GM19372 (cell line): ENCODE results near the gene TRAPPC14.
"Not testable (repeated sequence)": the region's sequence is repeated elsewhere in the genome, so short reads cannot be mapped to it uniquely, and the experiment has no call there.

ENCODE experiments used
- ATAC-seq: cut with Tn5 transposase; IDR thresholded peaks from one replicate; pipeline ENCODE4 v1.9.1; 2021; ENCODE audit warnings: mild to moderate bottlenecking, low read depth, moderate library complexity; ENCODE audit not compliant: unreplicated experiment

TRAPPC14 gene, protein sequence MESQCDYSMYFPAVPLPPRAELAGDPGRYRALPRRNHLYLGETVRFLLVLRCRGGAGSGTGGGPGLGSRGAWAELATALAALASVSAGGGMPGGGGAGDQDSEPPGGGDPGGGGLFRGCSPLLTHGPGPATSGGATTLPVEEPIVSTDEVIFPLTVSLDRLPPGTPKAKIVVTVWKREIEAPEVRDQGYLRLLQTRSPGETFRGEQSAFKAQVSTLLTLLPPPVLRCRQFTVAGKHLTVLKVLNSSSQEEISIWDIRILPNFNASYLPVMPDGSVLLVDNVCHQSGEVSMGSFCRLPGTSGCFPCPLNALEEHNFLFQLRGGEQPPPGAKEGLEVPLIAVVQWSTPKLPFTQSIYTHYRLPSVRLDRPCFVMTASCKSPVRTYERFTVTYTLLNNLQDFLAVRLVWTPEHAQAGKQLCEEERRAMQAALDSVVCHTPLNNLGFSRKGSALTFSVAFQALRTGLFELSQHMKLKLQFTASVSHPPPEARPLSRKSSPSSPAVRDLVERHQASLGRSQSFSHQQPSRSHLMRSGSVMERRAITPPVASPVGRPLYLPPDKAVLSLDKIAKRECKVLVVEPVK

DNA sequence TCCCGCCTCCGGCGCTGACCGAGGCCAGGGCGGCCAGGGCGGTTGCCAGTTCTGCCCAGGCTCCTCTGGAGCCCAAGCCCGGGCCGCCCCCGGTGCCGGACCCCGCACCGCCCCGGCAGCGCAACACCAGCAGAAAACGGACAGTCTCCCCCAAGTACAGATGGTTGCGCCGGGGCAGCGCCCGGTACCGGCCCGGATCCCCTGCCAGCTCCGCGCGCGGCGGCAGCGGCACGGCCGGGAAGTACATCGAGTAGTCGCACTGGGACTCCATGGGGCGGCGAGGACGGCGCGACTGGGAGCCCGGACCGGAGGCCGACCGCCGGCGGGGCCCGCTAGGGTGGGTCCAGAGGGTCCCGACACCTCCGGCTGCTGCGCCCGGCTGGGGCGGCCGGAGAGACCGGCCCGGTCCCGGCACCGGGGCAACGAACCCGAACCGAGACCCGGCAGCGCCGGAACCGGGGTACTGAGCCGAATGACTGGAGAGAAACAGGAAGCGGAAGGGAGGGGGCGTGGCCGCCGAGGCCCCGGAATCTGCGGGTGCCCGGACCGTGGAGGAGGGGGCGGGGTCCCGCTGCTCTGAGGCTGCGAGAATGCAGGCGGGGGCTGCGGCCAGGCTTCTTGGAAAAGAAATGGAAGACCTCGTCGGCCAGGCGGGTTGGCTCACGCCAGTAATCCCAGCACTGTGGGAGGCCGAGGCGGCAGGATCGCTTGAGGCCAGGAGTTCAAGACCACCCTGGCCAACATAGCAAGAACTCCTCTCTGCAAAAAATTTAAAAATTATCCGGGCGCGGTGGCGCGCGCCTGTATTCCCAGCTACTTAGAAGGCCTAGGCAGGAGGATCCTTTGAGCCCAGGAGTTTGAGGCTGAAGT lies at the start of gene TRAPPC14:
TRAPPC14 (minus strand) TSS at position 495 of the 870 bp plus-strand sequence; CDS start at position 271, 224 bp downstream.
- ATAC-seq: peak; percentile 85

DNA sequence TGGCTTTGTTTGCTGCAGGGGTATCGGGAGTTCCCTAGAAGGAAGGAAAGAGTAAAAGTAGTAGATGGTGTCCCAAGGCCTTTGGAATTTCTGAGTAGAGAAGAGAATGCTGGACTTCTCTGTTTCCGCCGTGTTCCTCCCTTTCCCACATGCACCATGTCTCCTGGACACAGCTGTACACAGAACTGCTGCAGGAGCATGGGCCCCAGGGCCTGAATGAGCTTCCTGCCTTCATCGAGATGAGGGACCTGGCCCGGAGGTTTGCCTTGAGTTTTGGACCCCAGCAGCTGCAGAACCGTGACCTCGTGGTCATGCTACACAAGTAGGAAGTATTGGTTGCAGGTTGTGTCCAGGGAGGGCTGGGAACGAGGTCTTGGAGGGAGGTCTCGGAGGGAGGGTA lies 45.9 kb upstream of the TRAPPC14 start:
- no peak for ATAC-seq

DNA sequence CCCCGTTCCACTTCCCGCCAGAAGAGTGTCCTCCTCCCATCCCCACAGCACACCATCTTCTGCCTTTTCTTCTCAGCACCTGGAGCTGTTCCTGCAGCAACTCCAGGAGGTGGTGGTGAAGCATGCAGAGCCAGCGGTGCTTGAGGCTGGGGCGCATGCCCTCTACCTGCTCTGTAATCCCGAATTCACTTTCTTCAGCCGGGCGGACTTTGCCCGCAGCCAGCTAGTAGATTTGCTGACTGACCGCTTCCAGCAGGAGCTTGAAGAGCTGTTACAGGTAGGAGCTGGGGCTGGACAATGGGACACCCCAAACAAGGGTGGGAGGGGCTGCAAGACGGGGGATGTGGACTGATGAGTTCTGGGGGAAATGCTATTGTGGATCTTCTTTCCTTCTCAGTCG lies 42.2 kb upstream of the TRAPPC14 start:
- no peak for ATAC-seq

DNA sequence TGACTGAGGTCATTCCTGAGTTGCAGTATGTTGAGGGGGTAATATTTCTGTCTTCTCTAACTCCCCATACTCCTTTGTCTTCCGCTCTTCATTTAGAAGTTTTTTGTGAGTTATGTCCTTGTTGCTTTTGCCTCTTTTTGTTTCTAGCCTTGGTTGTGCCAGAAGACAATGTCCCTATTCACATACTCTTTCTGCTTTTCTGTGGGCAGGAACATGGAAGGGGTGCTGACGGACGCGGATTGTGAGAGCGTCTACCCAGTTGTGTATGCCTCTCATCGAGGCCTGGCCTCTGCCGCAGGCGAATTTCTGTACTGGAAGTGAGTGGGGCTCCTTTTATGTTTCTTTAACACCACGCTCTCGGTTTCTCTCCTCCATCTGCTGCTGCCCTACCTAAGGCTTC lies 39.7 kb upstream of the TRAPPC14 start:
- ATAC-seq: no peak

DNA sequence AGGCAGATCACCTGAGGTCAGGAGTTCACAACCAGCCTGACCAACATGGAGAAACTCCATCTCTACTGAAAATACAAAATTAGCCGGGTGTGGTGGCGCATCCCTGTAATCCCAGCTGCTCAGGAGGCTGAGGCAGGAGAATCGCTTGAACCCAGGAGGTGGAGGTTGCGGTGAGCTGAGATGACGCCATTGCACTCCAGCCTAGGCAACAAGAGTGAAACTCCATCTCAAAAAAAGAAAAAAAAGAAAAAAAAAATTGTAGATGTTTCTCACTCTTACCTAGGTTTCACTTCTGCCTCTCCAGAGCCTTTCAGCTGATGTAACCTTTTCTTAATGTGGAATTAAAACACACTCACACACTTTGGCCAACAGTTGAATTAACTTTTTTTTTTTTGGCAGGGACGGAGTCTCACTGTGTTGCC lies 37.4 kb upstream of the TRAPPC14 start:
- not testable (repeated sequence) for ATAC-seq

DNA sequence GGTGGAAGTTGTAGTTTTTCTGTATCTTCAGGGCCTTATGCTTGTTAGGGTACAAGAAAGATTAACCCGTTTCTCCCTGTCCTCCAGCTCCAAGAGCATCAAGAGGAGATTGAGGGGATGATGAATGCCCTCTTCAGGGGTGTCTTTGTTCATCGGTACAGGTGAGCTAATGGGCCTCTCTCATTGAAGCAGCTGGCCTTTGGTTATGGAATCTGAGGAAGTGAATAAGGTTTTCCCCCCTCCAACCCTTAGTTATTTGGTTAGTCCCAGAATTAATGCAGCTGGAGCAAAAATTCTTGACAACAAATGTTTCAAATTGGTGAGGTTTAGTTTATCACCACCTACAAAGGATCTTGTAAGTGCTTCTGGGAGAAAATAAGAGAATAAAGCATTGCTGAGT lies 36.7 kb upstream of the TRAPPC14 start:
- ATAC-seq: no peak

DNA sequence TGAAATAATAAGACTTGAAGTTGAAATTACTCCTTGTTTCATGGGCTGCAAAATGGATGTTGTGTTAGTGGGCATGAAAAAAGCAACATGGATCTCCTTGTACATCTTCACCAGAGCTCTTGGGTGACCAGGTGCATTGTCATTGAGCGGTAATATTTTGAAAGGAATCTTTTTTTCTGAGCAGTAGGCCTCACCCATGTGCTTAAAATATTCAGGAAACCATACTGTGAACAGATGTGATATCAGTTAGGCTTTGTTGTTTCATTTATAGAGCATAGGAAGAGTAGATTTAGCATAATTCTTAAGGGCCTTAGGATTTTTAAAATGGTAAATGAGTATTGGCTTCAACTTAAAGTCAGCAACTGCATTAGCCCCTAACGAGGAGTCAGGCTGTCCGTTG lies 34.4 kb upstream of the TRAPPC14 start:
- no peak for ATAC-seq

DNA sequence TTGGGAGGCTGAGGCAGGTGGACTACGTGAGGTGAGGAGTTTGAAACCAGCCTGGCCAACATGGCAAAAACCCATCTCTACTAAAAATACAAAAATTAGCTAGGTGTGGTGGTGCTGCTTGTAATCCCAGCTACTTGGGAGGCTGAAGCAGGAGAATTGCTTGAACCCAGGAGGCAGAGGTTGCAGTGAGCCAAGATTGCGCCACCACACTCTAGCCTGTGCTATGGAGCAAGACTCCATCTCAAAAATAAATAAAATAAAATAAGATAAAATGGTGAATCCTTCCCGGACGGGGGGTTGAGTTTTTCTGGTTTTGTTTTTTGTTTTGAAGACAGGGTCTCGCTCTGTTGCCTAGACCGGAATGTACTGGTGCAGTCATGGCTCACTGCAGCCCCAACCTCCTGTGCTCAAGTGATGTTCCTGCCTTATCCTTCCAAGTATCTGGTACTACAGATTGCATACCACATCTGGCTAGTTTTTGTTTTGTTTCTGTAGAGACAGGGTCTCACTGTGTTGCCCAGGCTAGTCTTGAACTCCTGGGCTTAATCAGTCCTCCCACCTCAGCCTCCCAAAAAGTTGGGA lies 33.8 kb upstream of the TRAPPC14 start:
- ATAC-seq: not testable (repeated sequence)

DNA sequence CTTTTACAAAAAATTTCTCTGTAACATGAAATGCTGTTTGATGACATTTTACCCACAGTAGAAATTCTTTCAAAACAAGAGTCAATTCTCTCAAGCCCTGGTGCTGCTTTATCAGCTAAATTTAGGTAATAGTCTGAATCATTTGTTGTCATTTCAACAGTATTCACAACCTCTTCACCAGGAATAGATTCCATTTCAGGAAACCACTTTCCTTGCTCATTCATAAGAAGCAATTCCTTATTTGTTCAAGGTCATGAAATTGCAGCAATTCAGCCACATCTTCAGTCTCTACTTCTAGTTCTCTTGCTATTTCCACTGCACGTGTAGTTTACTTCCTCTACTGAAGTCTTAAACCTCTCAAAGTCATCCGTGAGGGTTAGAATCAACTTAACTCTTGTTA lies 33.3 kb upstream of the TRAPPC14 start:
- no peak for ATAC-seq

DNA sequence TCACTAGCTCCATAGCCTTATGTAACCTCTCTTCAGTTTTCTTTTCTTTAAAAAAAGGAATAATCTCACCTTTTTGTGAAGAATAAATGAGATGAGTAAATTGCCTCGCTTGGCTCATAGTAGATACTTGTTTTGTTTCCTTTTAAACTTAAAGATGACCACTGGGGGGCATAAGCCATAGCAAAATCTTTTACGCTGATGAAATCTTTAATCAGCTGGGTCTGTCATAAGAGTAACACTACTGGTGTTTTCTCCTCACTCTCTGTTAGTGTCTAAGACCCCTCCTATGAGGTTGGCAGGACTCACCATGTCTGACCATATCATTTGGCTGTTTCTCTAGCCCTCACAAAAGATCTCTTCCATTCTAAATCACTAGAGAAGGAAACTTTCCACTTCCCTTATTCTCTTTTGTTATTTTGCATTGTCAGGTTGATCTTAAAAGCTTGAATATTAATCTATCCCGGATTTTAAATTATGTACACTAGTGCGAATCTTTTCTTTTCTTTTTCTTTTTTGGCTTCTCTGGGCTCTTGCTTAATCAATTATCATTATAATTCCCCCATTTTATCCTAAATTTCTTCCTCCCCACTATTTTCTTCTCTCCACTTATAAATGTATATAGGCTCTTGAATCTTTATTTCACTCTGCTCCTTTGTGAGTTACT lies 31.7 kb upstream of the TRAPPC14 start:
- no peak for ATAC-seq

DNA sequence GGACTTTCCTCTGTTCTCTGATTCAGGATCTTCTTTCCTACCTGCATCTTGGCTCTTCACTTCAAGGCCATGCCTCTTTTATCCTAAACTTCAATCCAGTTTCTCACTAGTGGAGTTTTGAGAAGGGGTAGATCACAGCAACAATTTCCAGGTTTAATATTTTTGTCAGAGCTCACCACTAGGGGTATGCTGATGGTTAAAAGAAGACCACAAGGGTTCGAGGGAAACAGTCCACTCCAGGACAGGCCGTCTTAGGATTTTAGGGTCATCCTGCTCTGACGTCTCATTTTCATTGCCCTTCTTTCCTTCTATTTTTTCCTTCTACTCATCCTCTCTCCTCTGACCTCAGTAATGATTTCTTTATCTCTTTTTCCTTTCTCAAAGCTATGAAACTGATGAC lies 30.5 kb upstream of the TRAPPC14 start:
- no peak for ATAC-seq

DNA sequence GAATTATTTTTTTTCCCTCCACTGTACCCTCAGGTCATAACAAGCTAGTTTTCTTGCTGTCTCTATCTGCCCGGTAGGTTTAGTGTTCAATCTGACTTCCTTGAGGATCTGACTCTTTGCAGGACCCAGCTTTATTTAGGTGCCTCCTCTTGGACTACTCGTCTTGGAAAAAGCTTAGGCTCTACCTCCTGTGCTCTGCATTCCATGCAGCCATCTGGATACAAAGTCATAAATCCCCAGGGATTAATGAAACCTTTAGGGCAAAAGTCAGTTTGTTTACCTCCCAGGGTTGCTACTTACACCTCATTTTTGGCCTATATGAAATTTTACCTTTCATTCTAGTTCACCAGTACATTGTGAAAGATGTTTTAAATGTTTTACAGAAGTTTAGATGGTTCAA lies 27.2 kb upstream of the TRAPPC14 start:
- ATAC-seq: no peak

DNA sequence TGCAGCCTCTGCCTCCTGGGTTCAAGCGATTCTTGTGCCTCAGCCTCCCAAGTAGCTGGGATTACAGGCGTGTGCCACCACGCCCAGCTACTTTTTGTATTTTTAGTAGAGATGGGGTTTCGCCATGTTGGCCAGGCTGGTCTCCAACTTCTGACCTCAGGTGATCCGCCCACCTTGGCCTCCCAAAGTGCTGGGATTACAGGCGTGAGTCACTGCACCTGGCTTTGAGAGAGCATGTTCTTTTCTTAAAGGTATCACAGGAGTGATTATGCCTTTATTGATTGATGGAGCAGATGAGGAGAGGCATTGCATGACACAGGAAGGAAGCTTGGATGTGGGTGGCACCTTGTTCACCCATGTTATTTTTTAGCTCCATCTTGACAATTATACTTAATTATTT lies 24.6 kb upstream of the TRAPPC14 start:
- not testable (repeated sequence) for ATAC-seq

DNA sequence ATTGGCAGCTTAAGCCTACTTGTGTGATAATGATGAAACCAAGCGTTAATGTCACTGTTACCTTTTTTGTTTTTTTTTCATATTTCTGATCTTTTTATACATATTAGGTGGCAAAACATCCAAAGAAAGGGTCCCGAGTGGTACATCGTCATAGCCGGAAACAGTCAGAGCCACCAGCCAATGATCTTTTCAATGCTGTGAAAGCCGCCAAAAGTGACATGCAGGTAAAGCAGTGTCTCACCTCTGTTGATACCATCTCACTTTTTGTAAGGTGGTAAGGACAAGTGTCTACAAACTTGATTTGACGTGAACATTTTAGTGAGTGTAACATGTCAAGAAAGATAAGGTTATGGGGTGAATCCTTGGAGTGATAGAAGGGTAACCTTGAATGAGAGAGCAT lies 24.1 kb upstream of the TRAPPC14 start:
- ATAC-seq: not testable (repeated sequence)

DNA sequence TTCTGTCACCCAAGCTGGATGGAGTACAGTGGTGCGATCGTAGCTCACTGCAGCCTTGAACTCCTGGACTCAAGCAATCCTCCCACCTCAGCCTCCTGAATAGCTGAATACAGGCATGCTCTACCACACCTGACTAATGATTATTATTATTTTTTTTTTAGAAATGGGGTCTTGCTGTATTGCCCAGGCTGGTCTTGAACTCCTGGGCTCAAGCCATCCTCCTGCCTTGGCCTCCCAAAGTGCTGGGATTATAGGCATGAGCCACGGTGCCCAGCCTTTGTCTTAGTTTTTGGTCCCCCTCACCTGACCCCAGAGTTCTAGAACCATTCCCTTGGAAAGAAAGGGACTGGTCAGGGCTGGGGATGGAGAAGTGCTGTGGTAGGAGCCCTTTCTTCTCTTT lies 21.6 kb upstream of the TRAPPC14 start:
- ATAC-seq: not testable (repeated sequence)

DNA sequence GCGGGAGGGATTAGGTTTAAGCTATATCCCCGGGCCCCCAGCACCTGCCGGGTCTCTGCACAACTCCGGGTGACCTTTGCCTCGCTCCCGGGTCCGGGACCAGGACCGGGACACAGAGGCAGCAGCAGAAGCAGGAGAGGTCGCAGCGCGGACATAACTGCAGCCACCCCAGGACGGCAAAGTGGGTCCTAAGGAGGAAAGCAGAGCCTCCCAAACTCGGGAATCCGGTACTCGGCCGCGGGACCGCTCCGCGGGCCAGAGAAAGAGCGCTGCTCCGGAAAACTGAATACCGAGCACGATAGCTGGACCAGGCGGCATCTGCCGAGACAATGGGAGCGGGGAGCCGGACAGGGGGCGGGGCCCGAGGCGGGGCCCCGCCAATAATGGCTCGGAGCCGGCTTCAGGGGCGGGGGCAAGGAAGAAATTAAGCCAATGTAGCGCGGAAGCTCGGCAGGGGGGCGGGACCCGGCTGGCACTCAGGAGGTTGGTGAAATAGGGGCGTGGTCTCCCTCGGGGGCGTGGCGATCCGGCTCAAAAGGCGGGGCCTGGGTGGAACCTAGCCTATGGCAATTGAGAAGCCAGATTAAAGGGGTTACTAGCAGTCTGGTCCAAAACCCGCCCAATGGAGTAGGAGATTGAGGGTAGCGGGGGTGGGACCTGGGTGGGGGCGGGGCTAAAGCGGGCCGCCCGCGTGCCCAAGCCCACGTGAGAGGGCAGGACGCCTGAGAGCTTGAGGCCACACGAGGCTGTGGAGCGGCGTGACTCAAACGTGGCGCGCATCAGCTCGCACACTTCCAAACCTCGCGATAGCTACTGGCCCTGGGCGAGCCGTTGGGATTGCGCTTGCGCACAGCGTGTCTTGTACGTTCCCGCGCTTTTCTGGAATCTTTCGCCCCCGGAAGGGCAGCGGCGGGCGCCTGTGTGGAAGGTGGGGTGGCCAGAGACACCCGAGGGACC lies 18.8 kb upstream of the TRAPPC14 start, which contains the start of the genes GPC2 and STAG3:
GPC2 (minus strand) TSS at position 337 of the 957 bp plus-strand sequence; CDS start at position 155, 182 bp downstream.
STAG3 (plus strand) TSS at position 874 of the 957 bp plus-strand sequence. CDS start 2,639 bp downstream, outside the sequence.
- peak; percentile 90 for ATAC-seq

DNA sequence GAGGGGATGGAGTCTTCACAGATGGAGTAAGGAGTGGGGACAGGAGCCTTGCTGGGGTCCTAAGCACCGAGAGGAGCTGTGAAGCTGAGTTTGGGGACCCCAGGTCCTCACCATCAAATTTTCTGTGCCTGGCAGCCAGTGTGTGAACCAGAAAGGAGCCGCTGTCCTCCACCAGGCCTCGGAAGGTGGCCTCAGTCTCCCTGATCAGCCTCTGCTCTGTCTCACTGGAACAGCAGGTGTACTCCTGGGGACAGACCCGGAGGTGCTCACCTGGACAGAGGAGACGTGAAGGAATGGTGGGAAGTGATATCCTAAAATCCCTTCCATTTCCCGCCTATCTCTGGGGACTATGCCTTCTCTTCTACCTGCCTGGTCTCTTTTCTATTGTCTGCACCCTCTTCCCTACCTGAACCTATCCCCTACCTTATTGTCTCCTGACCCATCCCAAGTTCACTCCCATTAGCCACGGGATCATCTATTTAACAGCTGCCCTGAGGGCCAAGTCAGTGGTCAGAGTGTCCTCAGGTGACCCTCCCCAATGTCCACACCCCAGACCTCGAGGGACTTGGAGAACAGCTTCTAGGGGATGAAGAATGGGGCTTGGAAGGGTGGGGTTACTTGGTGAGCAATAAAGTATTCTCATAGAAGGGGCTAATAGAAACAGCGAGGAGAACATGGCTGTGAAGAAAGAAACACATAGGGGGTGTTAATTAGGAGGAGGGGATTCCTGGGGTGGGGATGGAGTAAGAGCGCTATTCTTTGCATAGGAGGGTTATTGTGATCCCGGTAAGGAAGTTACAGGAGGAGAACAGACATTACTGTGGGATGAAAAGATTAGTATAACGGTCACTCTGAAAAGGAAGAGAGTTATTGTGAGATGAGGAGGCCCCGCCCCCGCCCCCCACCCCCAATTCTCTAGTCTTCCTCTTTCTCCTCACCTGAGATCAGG lies 17.8 kb upstream of the TRAPPC14 start:
- no peak for ATAC-seq
